Effector memory CD8-positive, alpha-beta T cell (primary cell): Measurements from ENCODE around the gene UPP1.
"Not testable (repeated sequence)": the region's sequence is repeated elsewhere in the genome, so short reads cannot be mapped to it uniquely, and the experiment has no call there.

Experiments used
- ATAC-seq: fragments of 150-1000 bp; cut with Tn5 transposase; replicated peaks from 2 replicates; pipeline ENCODE4 v1.10.0; 2021; ENCODE audit warnings: mild to moderate bottlenecking, moderate library complexity
- DNase-seq, 3 experiments: peaks; one replicate each; pipeline ENCODE4 v3.0.0; 2021
- H3K27ac Mint-ChIP-seq, 2 donors: one replicate each; pipeline ENCODE4 v1.8.0; 2022; ENCODE audit warnings: mild to moderate bottlenecking in 2 of 2, mixed read lengths in 2 of 2, moderate library complexity in 2 of 2
- H3K27me3 Mint-ChIP-seq, 2 donors: one replicate each; pipeline ENCODE4 v1.8.0; 2022; ENCODE audit warnings: mixed read lengths in 2 of 2
- H3K36me3 Mint-ChIP-seq: one replicate; pipeline ENCODE4 v1.8.0; 2022; ENCODE audit warnings: mild to moderate bottlenecking, moderate library complexity, mixed read lengths; ENCODE audit not compliant: insufficient read depth
- H3K4me1 Mint-ChIP-seq, 2 donors: one replicate each; pipeline ENCODE4 v1.8.0; 2022; ENCODE audit warnings: low read depth in 2 of 2, mixed read lengths in 2 of 2
- H3K4me3 Mint-ChIP-seq, 2 donors: one replicate each; pipeline ENCODE4 v1.8.0; 2022; ENCODE audit warnings: mild to moderate bottlenecking in 2 of 2, mixed read lengths in 2 of 2, moderate library complexity in 2 of 2
- H3K9me3 Mint-ChIP-seq, 2 donors: one replicate each; pipeline ENCODE4 v1.8.0; 2022; ENCODE audit warnings: mixed read lengths in 2 of 2

Gene UPP1

GRCh38 chr7:48132792-48133191 is 43.7 kb downstream of the UPP1 start:
- ATAC-seq (no peak), DNase-seq (no peak)
- H3K4me1 Mint-ChIP-seq, result no peaks in the 10 kb centered on the region
- no peaks in the 10 kb centered on the region for H3K9me3 Mint-ChIP-seq
- H3K27ac Mint-ChIP-seq, result no peak overlapping the region
- H3K36me3 Mint-ChIP-seq, result no peaks in the 10 kb centered on the region
- no peak overlapping the region for H3K4me3 Mint-ChIP-seq
- peaks cover 17% of the 10 kb centered on the region in 2 donors for H3K27me3 Mint-ChIP-seq

GRCh38 chr7:48139459-48139858 is 50.4 kb downstream of the UPP1 start:
- Mint-ChIP-seq H3K27me3 (peaks cover 6 to 33% of the 10 kb centered on the region in 2 donors), H3K4me3 (no peak overlapping the region), H3K9me3 (no peaks in the 10 kb centered on the region), H3K27ac (no peak overlapping the region), H3K36me3 (no peaks in the 10 kb centered on the region), H3K4me1 (peaks cover 5 to 8% of the 10 kb centered on the region in 2 donors)
- no peak for ATAC-seq
- no peak for DNase-seq

GRCh38 chr7:48140001-48140681 is 51.1 kb downstream of the UPP1 start:
- Mint-ChIP-seq H3K4me1 (peaks cover 5 to 8% of the 10 kb centered on the region in 2 donors), H3K4me3 (no peak overlapping the region)
- DNase-seq, result no peak

GRCh38 chr7:48141521-48141920 is 52.5 kb downstream of the UPP1 start:
- peaks cover 13 to 42% of the 10 kb centered on the region in 2 donors for H3K27me3 Mint-ChIP-seq
- H3K4me3 Mint-ChIP-seq, result no peak overlapping the region
- peaks cover 5 to 8% of the 10 kb centered on the region in 2 donors for H3K4me1 Mint-ChIP-seq
- no peak overlapping the region for H3K27ac Mint-ChIP-seq
- H3K36me3 Mint-ChIP-seq, result no peaks in the 10 kb centered on the region
- H3K9me3 Mint-ChIP-seq, result no peaks in the 10 kb centered on the region
- ATAC-seq (no peak), DNase-seq (no peak)

More at GRCh38 chr7:48140001-48140681, 51.1 kb downstream of the UPP1 start:
- Mint-ChIP-seq H3K36me3 (no peaks in the 10 kb centered on the region), H3K9me3 (no peaks in the 10 kb centered on the region), H3K27ac (no peak overlapping the region), H3K27me3 (peaks cover 6 to 33% of the 10 kb centered on the region in 2 donors)
- no peak for ATAC-seq

GRCh38 chr7:48144291-48144768 is 55.3 kb downstream of the UPP1 start:
- H3K27me3 Mint-ChIP-seq, result peaks cover 23 to 48% of the 10 kb centered on the region in 2 donors
- H3K4me3 Mint-ChIP-seq, result no peak overlapping the region
- H3K4me1 Mint-ChIP-seq, result peaks cover 5 to 7% of the 10 kb centered on the region in 2 donors
- H3K36me3 Mint-ChIP-seq, result no peaks in the 10 kb centered on the region
- no peak for DNase-seq
- no peak overlapping the region for H3K27ac Mint-ChIP-seq
- H3K9me3 Mint-ChIP-seq, result no peaks in the 10 kb centered on the region
- ATAC-seq, result no peak

GRCh38 chr7:48147078-48147591 is 58.1 kb downstream of the UPP1 start:
- no peak overlapping the region for H3K4me3 Mint-ChIP-seq
- DNase-seq (no peak), ATAC-seq (no peak)
- no peak overlapping the region for H3K27ac Mint-ChIP-seq
- H3K27me3 Mint-ChIP-seq, result peaks cover 23 to 53% of the 10 kb centered on the region in 2 donors
- H3K36me3 Mint-ChIP-seq, result no peaks in the 10 kb centered on the region
- H3K4me1 Mint-ChIP-seq, result no peaks in the 10 kb centered on the region
- H3K9me3 Mint-ChIP-seq, result no peaks in the 10 kb centered on the region

- not testable (repeated sequence) for H3K27ac Mint-ChIP-seq, H3K36me3 Mint-ChIP-seq, H3K4me3 Mint-ChIP-seq, DNase-seq, H3K4me1 Mint-ChIP-seq, ATAC-seq, H3K9me3 Mint-ChIP-seq
- H3K27me3 Mint-ChIP-seq, result peaks cover 23 to 50% of the 10 kb centered on the region in 2 donors
These were observed 58.6 kb downstream of the UPP1 start for GRCh38 chr7:48147690-48148089.

- ATAC-seq, result no peak
- Mint-ChIP-seq H3K4me1 (no peaks in the 10 kb centered on the region), H3K27me3 (peaks cover 23 to 43% of the 10 kb centered on the region in 2 donors), H3K36me3 (no peaks in the 10 kb centered on the region), H3K4me3 (no peak overlapping the region), H3K9me3 (no peaks in the 10 kb centered on the region), H3K27ac (no peak overlapping the region)
- no peak for DNase-seq
These were observed 59.2 kb downstream of the UPP1 start for GRCh38 chr7:48148311-48148710.

- H3K4me3 Mint-ChIP-seq, result no peak overlapping the region
- H3K27ac Mint-ChIP-seq, result no peak overlapping the region
- H3K36me3 Mint-ChIP-seq, result no peaks in the 10 kb centered on the region
- H3K4me1 Mint-ChIP-seq, result no peaks in the 10 kb centered on the region
- ATAC-seq (no peak), DNase-seq (no peak)
- H3K27me3 Mint-ChIP-seq, result peaks cover 19 to 36% of the 10 kb centered on the region in 2 donors
- H3K9me3 Mint-ChIP-seq, result no peaks in the 10 kb centered on the region
These were observed 60.0 kb downstream of the UPP1 start for GRCh38 chr7:48149058-48149457.

GRCh38 chr7:48150086-48150485 is 61.0 kb downstream of the UPP1 start:
- no peak overlapping the region for H3K27ac Mint-ChIP-seq
- H3K27me3 Mint-ChIP-seq, result peaks cover 20 to 37% of the 10 kb centered on the region in 2 donors
- DNase-seq (no peak), ATAC-seq (no peak)
- no peaks in the 10 kb centered on the region for H3K9me3 Mint-ChIP-seq
- H3K4me3 Mint-ChIP-seq, result no peak overlapping the region
- no peaks in the 10 kb centered on the region for H3K4me1 Mint-ChIP-seq
- no peaks in the 10 kb centered on the region for H3K36me3 Mint-ChIP-seq

GRCh38 chr7:48154792-48155413 is 65.8 kb downstream of the UPP1 start:
- Mint-ChIP-seq H3K36me3 (no peaks in the 10 kb centered on the region), H3K4me3 (no peak overlapping the region), H3K4me1 (no peaks in the 10 kb centered on the region), H3K27ac (no peak overlapping the region), H3K9me3 (no peaks in the 10 kb centered on the region), H3K27me3 (peaks cover 34 to 49% of the 10 kb centered on the region in 2 donors)
- DNase-seq (peak; percentile 26 to 45 (median 41)), ATAC-seq (peak; percentile 59)
